GM18517 (cell line): Measurements from ENCODE around the gene GLOD4.
"Not testable (repeated sequence)": the region's sequence is repeated elsewhere in the genome, so short reads cannot be mapped to it uniquely, and the experiment has no call there.

Experiments used
- ATAC-seq: cut with Tn5 transposase; IDR thresholded peaks from one replicate; pipeline ENCODE4 v1.9.1; 2021; ENCODE audit warnings: mild to moderate bottlenecking, moderate library complexity; ENCODE audit not compliant: unreplicated experiment

GLOD4 gene, protein sequence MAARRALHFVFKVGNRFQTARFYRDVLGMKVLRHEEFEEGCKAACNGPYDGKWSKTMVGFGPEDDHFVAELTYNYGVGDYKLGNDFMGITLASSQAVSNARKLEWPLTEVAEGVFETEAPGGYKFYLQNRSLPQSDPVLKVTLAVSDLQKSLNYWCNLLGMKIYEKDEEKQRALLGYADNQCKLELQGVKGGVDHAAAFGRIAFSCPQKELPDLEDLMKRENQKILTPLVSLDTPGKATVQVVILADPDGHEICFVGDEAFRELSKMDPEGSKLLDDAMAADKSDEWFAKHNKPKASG

DNA sequence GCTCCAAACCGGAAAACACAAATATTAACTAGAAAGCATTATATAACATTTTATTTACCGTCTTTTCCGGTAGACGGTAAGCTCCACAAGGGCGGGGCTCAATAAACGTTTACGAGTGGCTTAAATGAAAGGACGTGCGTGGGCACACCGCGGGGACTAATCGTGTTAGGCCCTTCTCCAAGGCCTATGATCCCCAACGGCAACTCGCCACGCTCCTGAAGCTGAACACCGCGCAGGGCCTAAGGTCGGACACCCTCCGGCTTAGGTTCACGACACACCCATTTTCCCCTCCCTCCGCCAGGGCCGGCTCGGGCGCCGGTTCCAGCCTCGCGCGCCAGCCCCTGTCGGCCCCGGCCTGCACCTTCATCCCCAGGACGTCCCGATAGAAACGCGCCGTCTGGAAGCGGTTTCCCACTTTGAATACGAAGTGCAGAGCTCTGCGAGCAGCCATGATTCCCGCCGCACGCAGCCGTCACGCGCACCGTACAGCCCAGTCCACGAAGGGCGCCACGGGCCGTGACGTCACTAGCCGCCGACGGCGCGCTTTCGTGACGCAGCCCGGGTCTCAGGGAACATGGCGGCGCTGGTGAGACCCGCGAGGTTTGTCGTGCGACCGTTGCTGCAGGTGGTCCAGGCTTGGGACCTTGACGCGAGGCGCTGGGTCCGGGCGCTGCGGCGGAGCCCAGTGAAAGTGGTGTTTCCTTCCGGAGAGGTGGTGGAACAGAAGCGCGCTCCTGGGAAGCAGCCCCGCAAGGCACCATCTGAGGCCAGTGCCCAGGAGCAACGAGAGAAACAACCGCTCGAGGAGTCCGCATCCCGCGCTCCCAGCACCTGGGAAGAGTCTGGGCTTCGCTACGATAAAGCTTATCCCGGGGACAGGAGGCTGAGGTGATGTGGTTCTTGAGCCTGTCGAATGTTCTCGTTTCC is at the start of gene GLOD4, which contains the start of gene MRM3:
Gene GLOD4 (minus strand): TSS at position 476 of the 927 bp plus-strand sequence. CDS start 25 bp downstream, at position 451.
Gene MRM3 (plus strand): TSS at position 549 of the 927 bp plus-strand sequence. CDS start 26 bp downstream, at position 575.
- ATAC-seq = peak; percentile 73

DNA sequence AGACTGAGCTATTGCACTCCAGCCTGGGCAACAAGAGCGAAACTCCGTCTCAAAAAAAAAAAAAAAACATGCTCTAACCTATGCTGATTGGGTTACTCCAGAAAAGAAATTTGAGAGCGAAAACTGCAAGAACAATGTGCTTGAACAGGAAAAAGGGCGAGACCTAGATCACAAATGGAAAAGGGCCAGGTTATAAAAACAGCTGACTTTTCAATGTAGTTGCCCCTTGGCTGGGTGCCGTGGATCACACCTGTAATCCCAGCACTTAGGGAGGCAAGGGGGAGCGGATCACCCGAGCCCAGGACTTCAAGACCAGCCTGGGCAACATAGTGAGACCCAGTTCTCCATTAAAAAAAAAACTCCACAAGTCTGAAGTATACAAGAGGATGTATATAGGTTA is 48.9 kb upstream of the GLOD4 start:
- ATAC-seq = no peak

DNA sequence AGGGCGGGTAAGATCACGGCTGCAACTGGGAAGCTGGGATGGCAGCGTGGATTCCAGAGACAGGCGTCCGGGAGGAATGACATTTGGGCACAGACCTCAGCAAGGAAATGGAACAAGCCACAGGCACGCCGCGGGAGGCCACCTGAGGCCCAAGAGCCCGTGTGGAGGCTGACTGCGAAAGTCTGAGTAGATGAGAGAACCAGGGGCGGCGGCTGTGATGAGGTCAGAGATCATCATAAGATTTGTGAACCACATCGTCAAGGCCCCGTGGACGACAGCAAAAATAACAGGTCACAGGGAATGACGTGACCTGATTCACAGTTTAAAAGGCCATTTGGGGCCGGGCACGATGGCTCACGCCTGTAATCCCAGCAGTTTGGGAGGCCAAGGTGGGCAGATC is 48.3 kb upstream of the GLOD4 start:
- ATAC-seq = no peak

DNA sequence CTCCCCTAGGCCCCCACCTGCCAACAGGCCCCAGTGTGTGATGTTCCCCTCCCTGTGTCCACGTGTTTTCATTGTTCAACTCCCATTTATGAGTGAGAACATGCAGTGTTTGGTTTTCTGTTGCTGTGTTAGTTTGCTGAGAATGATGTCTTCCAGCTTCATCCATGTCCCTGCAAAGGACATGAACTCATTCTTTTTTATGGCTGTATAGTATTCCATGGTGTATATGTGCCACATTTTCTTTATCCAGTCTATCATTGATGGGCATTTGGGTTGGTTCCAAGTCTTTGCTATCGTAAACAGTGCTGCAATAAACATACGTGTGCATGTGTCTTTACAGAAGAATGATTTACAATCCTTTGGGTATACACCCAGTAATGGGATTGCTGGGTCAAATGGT is 47.5 kb upstream of the GLOD4 start:
- not testable (repeated sequence) for ATAC-seq

GRCh38 chr17:828761-829160 is 46.7 kb upstream of the GLOD4 start:
- no peak for ATAC-seq

DNA sequence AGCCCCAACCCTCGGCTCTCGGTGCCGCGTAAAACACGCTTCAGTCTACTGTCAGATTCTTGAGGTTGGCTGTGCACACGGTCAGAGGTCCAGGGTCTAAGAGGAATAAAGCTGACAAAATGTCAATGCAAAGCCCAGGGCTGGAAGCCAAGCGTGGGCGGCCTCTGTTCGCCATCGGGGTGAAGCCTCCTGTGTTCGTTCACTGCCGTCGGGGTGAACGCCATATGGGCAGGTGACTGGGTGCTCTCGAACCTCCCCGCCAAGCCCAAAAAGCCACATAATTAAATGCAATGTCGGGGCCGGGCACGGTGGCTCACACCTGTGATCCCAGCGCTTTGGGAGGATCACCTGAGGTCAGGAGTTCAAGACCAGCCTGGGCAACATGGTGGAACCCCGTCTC is 44.7 kb upstream of the GLOD4 start:
- ATAC-seq = no peak

DNA sequence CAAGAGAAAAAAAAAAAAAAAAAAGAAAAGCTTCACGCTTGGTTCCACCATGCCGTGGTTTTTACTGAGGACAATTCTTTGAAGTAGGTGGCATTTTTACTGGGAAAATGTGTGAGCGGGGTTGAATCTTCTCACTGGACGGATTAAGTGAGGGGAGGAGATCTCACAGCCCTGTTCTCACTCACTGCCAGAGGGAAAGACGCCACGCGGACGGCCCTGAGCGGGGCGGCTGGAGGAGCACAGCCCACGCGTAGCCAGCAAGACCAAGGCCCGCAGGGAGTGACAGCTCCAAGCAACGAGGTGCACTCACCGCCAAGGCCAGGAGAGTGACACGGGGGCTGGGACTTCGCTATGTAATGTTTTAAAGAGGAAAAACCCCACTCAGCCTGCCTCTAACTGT is 43.1 kb upstream of the GLOD4 start:
- no peak for ATAC-seq

DNA sequence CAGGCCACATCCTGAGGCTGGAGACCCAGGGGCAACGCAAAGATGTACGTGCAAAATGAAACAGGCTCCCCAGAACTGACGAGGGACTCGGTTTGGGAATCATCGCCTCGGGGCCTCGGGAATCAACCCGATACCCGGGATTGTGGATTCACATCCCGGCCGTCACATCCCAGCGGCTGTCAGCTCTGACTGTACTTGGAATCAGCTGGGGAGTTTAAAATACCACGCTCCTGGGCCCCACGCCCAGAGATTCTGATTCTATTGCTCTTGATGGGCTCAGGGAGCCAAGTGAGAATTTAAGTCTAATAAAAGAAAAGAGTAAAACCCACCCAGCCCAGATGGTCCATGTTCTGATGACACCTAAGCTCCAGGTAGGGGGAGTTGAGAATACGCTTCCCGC is 42.3 kb upstream of the GLOD4 start:
- no peak for ATAC-seq

DNA sequence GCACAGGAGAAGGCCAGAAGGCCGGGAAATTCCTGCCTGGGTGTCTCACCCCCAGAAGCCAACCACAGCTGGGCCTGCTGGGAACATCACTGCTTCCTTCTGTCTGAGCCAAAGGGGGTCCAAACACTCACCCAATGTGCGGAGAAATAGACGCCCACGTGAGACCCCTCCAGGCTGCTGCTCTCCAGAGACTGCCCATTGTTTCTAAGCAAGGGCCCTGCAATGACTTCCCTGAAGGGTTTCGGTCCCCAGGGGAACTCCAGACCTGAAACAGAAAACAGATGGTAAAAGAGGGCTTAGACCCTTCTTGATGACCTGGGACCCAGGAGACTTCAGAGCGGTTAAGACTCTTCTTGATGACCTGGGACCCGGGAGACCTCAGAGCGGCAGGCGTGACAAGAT is 41.4 kb upstream of the GLOD4 start:
- no peak for ATAC-seq

DNA sequence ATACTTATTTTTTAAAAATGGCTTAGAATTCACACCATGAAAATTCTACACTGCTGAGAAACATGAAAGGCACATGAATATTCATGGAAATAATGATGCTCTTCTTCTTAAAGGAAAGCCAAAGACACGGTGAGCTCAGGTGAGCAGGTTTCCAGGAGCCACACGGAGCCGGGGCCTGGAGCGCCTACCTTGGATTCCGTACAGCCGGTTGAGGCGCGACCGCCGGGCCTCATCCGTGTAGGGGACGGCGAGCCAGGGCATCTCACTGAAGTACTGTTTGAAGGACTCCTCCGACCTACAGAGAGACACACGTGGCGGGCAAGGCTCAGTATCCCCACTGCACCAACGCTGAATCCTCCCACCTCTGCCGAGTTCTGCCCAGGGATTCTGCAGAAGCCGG is 37.2 kb upstream of the GLOD4 start:
- ATAC-seq = no peak

DNA sequence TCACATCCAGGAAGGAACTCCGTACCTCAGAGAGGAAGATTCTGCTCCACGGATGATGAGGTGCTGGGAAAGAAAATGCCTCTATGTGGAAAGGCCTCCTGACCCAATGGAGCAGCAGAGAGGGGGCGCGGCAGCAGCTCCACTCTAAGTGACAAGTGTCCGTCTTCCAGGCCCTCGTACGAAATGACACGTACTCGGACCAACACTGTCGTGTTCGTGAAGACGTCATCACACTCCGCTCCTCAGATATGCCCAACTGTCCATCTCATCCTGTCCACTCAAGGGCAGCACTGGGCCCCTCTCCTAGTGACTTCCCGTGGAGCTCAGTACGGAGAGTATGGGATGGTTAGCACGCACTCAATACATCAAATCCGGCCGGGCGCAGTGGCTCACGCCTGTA is 32.3 kb upstream of the GLOD4 start:
- no peak for ATAC-seq

DNA sequence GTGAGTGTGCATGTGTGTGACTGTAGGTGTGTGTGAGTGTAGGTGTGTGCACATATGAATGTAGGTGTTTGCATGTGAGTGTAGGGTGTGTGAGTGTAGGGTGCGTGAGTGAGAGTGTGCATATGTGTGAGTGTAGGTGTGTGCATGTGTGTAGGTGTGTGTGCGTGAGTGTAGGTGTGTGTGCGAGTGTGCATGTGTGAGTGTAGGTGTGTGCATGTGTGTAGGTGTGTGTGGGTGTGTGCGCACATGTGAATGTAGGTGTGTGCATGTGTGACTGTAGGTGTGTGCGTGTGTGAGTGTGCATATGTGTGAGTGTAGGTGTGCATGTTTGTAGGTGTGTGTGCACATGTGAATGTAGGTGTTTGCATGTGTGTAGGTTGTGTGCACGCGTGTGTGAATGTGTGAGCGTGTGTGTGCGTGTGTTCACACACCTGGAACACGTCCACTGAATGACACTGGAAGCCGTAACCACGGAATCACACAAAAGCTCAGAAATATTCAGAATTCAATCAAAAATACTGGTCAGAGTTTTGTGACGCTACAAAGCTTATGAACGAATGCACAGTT is 30.6 kb upstream of the GLOD4 start:
- no peak for ATAC-seq

DNA sequence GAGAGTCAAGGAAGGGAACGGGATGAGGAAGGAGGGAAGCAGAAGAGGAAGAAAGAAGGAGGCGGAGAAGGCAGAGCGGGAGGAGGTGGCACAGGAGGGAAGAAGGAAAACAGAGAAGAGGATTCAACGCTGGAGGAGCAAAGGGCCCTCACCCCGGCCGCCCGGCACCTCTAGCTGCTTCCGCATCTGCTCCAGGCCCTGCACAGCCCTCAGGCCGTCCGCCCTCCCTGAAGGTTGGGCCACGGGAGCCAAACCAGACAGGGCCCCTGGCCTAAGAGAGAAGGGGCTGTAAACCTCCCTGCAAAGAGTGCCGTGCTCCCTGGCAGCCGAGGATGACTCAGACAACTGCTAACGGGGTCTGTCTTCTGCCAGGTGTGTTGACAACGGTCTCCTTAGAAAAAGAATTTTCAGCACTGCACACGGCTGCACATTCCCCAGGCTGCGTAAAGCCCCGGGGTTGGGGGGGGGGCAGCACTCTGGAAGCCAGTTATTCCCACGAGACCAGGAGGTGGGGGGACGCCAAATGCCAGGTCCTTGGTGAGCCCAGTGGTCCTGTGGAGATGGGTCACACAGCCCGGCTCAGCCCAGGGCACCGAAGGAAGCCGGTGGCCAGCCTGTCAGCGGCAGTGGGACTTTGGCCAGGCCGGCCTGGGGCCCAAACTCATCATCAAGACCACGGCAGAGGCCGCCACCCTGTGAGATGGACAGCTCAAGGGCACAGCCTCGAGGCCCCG is 29.1 kb upstream of the GLOD4 start:
- no peak for ATAC-seq

GRCh38 chr17:807523-808294 is 25.6 kb upstream of the GLOD4 start:
- ATAC-seq = no peak

DNA sequence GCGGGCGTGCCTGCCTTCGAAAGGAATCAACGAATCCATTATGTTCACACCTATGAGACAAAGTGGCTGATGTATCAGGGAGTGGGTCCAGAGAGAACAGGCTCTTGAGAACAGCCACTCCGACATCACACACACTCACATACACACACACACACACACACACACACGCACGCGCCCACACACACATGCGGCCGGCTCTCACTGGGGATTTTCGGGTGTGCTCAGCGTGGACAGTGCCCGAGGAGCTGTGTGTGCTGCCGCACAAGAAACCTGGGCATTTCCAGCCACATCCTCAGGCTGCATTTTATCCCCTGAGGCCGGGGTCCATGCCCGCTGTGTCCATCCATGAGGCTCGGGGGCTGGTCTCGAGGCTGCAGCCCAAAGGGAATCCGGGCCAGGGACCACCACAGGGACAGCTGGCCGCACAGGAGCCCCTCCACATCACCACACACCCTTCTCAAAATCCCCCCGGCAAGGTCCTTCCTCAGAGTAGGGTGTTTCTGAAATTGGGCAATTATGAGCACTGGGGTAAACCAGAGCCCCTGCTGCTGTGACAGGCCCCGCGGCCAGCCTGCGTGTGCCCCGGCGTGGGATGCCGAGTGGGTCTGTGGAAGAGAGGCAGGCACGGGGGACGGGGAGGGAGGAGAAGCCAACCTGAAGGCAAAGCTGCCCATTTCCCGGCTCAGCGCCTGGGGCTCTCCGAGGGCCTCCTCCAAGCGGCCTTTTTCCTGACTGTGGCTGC is 24.9 kb upstream of the GLOD4 start:
- ATAC-seq = no peak

GRCh38 chr17:806346-806745 is 24.3 kb upstream of the GLOD4 start:
- no peak for ATAC-seq

DNA sequence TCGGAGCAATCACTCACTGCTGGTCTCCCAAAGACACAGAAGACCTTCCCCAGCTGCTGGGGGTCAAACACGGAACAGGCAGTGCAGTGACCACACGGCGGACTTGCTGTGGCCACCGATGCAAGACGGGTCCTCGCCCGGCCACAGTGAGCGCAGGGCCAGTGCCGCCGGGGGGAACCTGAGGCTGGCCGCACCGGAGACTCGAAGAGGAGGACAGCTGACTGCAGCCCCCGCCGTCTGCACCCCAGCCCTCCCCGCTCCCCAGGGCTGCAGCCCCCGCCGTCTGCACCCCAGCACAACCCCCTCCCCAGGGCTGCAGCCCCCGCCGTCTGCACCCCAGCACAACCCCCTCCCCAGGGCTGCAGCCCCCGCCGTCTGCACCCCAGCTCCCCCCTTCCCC is 23.8 kb upstream of the GLOD4 start:
- not testable (repeated sequence) for ATAC-seq

DNA sequence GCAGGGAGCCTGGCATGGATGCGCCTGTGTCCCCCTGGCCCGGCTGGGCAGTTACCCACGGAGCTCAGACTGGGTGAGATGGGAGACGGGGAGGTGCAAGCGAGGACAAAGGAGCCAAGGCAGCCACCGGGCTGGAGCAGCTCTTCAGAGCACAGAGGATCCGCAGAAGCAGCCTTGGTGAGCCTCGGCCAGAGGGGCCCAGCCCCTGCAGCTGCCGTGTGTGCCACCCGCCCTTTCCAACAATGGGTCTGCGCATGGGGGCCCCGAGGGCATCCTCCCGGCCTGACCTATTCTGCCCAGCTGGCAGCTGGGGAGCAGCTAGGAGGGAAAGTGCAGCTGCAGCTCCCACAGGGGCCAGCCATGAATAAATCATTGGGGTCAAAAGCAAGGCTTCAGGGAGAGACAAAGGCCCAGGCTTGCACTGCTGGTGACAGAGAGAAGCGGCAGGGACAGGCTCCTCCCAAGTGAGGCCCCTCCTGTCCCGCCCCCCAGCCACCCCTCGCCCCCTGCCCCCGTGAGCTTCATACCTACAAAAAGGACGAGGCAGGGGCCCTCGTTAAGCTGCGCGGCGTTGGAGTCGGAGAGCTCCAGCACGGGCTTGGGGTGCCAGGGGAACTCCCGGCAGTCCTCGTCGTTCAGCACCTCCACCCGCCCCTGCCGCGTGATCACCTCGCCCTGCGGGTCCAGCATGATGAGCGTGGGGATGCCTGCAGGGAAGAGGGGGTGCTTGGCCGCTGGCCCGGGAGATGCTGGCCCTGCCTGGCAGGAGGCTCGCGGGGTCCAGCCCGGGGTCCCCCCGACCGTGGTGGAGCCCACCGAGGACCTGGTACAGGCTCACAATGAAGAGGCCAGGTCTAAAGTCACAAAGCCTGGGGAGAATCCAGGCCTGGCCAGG is 22.7 kb upstream of the GLOD4 start:
- no peak for ATAC-seq
